Testis (tissue), 3 donors: ENCODE measurements around the gene SLC29A3. TPM values are rescaled to one million over a fixed set of nuclear protein-coding genes. Genes with fewer than 3 reads are reported as not detected.
"Not testable (repeated sequence)": the region's sequence is repeated elsewhere in the genome, so short reads cannot be mapped to it uniquely, and the experiment has no call there.

ENCODE experiments used
- DNase-seq: peaks from one replicate; pipeline ENCODE4 v3.0.0-alpha.2; 2019
- H3K27ac ChIP-seq, 2 donors: fragments of 200-600 bp; sonication (generic); one replicate each; pipeline ENCODE4 v1.5.1; 2019
- H3K27me3 ChIP-seq: fragments of 200-600 bp; sonication (generic); one replicate; pipeline ENCODE4 v1.5.1; 2019
- H3K36me3 ChIP-seq: fragments of 200-600 bp; sonication (generic); one replicate; pipeline ENCODE4 v1.5.1; 2017; ENCODE audit warnings: low read depth; ENCODE audit errors: missing control alignments
- H3K4me1 ChIP-seq: fragments of 200-600 bp; sonication (generic); one replicate; pipeline ENCODE4 v1.5.1; 2019
- H3K4me3 ChIP-seq, 2 donors: fragments of 200-600 bp; sonication (generic); one replicate each; pipeline ENCODE4 v1.5.1; 2017 to 2019
- H3K9me3 ChIP-seq: fragments of 200-600 bp; sonication (generic); one replicate; pipeline ENCODE4 v1.5.1; 2017
- POLR2A ChIP-seq: fragments of 450-650 bp; IDR thresholded peaks from one replicate; pipeline ENCODE4 v1.6.1; 2017; ENCODE audit warnings: antibody characterized with exemption, mild to moderate bottlenecking, moderate library complexity
- WGBS, 2 donors: methylation state at CpG; one replicate each; pipeline ENCODE4 v1.1.5; 2018; 5-methylcytosine and 5-hydroxymethylcytosine counted together
- intact Hi-C: fragments of 100-400 bp; cut with DNase I; formaldehyde crosslinking; loops from one replicate; pipeline ENCODE4 v1.15.1; 2023; ENCODE audit warnings: low total_unique reads
- polyA plus RNA-seq: library from polyadenylated mRNA; stranded (reverse); fragments of 350-450 nt; fragmentation: Illumina TruSeq; extraction: RNeasy Lipid Tissue Mini Kit (QIAGEN cat#74804); gene quantifications from one replicate; pipeline ENCODE4 v1.2.3, GENCODE V29; 2014; ENCODE audit warnings: low read depth, low replicate concordance; ENCODE audit not compliant: insufficient read depth
- total RNA-seq, 2 donors: library from RNA; depleted of rRNA; stranded (reverse); fragments of >200 nt; gene quantifications; one replicate each; pipeline ENCODE4 v1.2.3, GENCODE V29; 2016
- TF ChIP-seq, protein P1 (sequence below), 3 experiments: fragments of 450-650 bp in 2 of 3; fragments of 200-600 bp in 1 of 3; sonication (generic) in 1 of 3; IDR thresholded peaks; one replicate each; pipeline ENCODE4 v1.5.1; 2016 to 2019; ENCODE audit warnings: antibody characterized with exemption in 3 of 3, mild to moderate bottlenecking in 2 of 3, moderate library complexity in 1 of 3

Gene SLC29A3
- total and polyA plus RNA-seq, 3 donors from 2014 or later, result 10.7 to 14.0 (median 12.7) TPM

DNA sequence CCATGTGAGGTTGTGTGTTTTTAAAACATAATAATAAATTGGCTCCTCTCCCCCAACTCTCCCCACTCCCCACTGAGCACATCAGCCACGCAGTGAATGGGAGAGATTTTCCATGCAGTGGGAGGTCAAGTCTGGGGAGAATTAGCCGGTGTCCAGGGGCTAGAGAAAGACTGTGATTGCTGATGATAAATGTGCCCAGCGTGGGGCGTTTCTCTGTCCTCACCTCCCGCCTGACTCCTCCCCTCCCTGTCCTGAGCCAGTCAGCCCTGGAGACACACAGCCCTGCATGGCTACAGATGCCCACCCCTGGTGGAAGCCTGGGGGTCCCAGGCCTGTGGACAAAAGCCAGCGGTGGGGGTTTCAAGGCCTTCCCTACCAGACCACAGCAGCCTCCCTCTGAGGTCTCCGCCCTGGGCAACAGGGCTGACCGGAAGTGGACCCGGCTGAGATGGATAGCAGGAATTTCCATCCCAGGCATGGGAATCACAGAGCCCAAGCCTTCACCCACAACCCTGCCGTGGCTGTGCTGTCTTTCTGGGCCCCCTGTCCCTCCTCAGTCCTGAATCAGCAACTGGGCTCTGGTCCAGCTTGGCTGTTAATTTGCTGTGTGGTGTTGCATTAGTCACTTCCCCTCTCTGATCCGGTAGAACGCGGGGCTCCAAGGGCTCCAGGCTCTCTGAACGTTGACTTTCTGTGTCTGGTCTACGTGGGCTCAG is 46.8 kb upstream of the SLC29A3 start:
- Histone ChIP-seq H3K27me3 (no peaks in the 10 kb centered on the region), H3K36me3 (no peaks in the 10 kb centered on the region), H3K4me1 (peaks cover 22% of the 10 kb centered on the region), H3K9me3 (no peaks in the 10 kb centered on the region), H3K27ac (no peak overlapping the region), H3K4me3 (no peak overlapping the region)
- WGBS, 2 donors, result 60 to 84% methylated on average over 11 to 15 of the region's 15 CpGs
- no peak for DNase-seq
- intact Hi-C loops, result loop anchor here (10.0 kb wide), 1 partner anchor 347 kb away; no protein-coding TSS in a partner anchor
- no peak for TF ChIP-seq POLR2A
- TF ChIP-seq, protein P1, sequence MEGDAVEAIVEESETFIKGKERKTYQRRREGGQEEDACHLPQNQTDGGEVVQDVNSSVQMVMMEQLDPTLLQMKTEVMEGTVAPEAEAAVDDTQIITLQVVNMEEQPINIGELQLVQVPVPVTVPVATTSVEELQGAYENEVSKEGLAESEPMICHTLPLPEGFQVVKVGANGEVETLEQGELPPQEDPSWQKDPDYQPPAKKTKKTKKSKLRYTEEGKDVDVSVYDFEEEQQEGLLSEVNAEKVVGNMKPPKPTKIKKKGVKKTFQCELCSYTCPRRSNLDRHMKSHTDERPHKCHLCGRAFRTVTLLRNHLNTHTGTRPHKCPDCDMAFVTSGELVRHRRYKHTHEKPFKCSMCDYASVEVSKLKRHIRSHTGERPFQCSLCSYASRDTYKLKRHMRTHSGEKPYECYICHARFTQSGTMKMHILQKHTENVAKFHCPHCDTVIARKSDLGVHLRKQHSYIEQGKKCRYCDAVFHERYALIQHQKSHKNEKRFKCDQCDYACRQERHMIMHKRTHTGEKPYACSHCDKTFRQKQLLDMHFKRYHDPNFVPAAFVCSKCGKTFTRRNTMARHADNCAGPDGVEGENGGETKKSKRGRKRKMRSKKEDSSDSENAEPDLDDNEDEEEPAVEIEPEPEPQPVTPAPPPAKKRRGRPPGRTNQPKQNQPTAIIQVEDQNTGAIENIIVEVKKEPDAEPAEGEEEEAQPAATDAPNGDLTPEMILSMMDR (IDR thresholded peaks at IDR 0.05), result no peak

DNA sequence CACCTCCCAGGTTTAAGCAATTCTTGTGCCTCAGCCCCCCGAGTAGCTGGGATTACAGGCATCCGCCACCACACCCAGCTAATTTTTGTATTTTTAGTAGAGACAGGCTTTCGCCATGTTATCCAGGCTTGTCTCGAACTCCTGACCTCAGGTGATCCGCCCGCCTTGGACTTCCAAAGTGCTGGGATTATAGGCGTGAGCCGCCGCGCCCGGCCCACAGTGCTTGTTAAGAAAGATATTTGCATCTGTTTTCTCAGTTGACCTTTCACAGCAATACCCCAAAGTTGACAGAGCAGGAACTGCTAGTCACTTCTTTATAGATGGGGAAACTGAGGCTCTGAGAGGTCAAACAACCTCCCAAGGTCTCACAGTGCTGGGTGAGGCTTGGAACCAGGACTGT is 46.1 kb upstream of the SLC29A3 start:
- H3K27me3 ChIP-seq, DNase-seq, H3K27ac ChIP-seq, H3K9me3 ChIP-seq, H3K4me3 ChIP-seq, H3K36me3 ChIP-seq: not testable (repeated sequence)
- 74 to 88% methylated on average over 11 of the region's 11 CpGs for WGBS, 2 donors
- H3K4me1 ChIP-seq, result peaks cover 22% of the 10 kb centered on the region
- intact Hi-C loops, result loop anchor here (10.0 kb wide), 1 partner anchor 348 kb away; no protein-coding TSS in a partner anchor

- H3K36me3 ChIP-seq, result no peaks in the 10 kb centered on the region
- H3K27me3 ChIP-seq, result no peaks in the 10 kb centered on the region
- no peak for DNase-seq
- no peak overlapping the region for H3K27ac ChIP-seq
- H3K4me3 ChIP-seq, result no peak overlapping the region
- intact Hi-C loops, result loop anchor here (10.0 kb wide), 1 partner anchor 349 kb away; no protein-coding TSS in a partner anchor
- H3K9me3 ChIP-seq, result no peaks in the 10 kb centered on the region
- no peak for TF ChIP-seq POLR2A
- TF ChIP-seq, protein P1 (IDR thresholded peaks at IDR 0.05), result no peak
- WGBS, 2 donors, result 100% methylated on average over 5 of the region's 5 CpGs; no CpG with 5 or more reads in 1 of the 2 donors
- H3K4me1 ChIP-seq, result peaks cover 17% of the 10 kb centered on the region
Measured at GRCh38 chr10:71273506-71273905, 45.6 kb upstream of the SLC29A3 start.

DNA sequence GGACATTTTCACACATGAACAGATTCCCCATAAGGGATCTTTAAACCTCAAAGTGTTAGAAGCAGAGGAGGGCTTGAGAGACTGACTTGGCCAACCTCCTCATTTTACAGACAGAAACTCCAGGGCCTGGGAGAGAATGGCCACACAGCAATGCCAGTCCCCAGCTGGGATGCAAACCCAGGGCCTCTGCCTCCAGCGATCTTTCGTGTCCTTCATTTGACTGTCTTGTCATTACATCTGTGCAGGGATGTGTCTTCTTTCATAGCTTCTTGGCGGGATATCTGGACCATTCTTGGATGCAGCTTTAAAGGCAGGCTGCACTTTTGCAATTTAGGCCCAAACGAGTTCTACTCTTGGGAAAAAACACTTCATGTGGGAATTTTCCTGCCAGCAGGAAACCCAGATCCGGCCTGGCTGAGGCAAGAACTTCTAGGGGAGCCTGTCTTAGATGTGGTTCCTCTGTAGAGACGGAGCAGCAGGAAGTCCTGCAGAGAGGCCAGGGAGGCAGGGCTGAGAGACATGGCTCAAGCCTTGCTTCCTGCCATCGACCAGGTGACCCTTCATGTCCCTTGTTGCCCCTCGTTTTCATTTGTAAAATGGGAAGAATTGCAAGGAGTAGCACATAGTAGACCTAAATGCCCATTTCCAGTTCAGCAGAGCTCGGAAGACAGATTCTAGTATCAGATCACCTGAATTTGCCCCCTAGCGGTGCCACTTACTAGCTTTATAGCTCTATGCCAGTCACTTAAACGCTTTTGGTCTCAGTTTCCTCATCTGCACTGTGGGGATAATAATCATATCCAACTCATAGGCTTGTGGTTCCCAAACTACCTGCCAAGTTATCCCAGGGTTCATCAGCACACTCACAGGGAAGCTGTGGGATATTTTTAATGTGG is 43.9 kb upstream of the SLC29A3 start:
- Histone ChIP-seq H3K9me3 (no peaks in the 10 kb centered on the region), H3K36me3 (no peaks in the 10 kb centered on the region), H3K27me3 (no peaks in the 10 kb centered on the region), H3K4me3 (no peak overlapping the region), H3K27ac (no peak overlapping the region), H3K4me1 (peaks cover 9% of the 10 kb centered on the region)
- intact Hi-C loops, result loop anchor here (10.0 kb wide), 1 partner anchor 350 kb away; no protein-coding TSS in a partner anchor
- no peak for DNase-seq
- no peak for TF ChIP-seq POLR2A
- 84% methylated on average over 11 of the region's 11 CpGs for WGBS, 2 donors

DNA sequence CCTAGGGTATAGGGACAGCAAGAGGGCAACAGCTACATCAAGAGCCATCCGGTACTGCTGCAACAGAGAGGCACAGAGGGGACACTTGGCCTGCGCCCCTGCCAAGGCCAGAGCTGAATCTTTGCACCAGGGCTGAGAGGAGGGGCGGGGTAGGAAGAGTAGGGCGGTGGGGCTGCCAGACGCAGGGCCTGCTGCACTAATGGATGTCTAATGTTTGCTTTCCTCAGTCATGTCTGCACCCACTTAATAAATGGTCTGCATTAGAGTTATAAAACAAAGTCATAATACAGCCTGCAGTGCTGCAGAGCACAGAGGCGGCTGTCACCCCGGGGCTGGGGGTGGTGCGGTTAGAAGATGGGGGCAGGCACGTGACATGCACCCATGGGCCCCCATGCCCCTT is 42.2 kb upstream of the SLC29A3 start:
- TF ChIP-seq, protein P1 (IDR thresholded peaks at IDR 0.05), result no peak
- TF ChIP-seq POLR2A, result no peak
- intact Hi-C loops, result loop anchor here (10.0 kb wide), 1 partner anchor 352 kb away; no protein-coding TSS in a partner anchor
- Histone ChIP-seq H3K9me3 (no peaks in the 10 kb centered on the region), H3K27me3 (no peaks in the 10 kb centered on the region), H3K4me1 (peaks cover 8% of the 10 kb centered on the region), H3K4me3 (no peak overlapping the region), H3K36me3 (no peaks in the 10 kb centered on the region), H3K27ac (no peak overlapping the region)
- DNase-seq, result no peak
- 81 to 86% methylated on average over 9 of the region's 9 CpGs for WGBS, 2 donors
